A673 (cell line): ENCODE results near the gene NUTM1. TPM values are rescaled to one million over a fixed set of nuclear protein-coding genes. Genes with fewer than 3 reads are reported as not detected.

ENCODE experiments used
- BruUV-seq: library from RNA; stranded (reverse); fragments of 400-500 nt; replicated peaks from 2 replicates; lab custom pipeline; 2021; lab: Mats Ljungman, UMichigan
- CTCF ChIA-PET: fragments of 300-600 bp; sonication (Branson Sonifier 250); formaldehyde crosslinking; loops from one replicate; lab custom pipeline; 2022; ENCODE audit warnings: antibody characterized with exemption; lab: Charles Lee
- POLR2A ChIA-PET: fragments of 300-600 bp; sonication (Branson Sonifier 250); formaldehyde crosslinking; loops from one replicate; lab custom pipeline; 2022; ENCODE audit warnings: antibody characterized with exemption; ENCODE audit not compliant: low non-redundant PET; lab: Charles Lee
- DNase-seq: peaks from one replicate; pipeline ENCODE4 v3.0.0-alpha.2; 2015; ENCODE audit warnings: low spot score
- H3K27ac ChIP-seq: fragments of 200-600 bp; sonication (generic); 2 replicates; pipeline ENCODE4 v1.5.1; 2016; ENCODE audit warnings: mixed run types, low read depth, mild to moderate bottlenecking, mixed read lengths, antibody characterized with exemption, low read length; ENCODE audit not compliant: poor library complexity, severe bottlenecking
- H3K27me3 ChIP-seq: fragments of 200-600 bp; sonication (generic); replicated peaks from 2 replicates; pipeline ENCODE4 v1.6.1; 2017; ENCODE audit warnings: mixed run types, low read depth, mild to moderate bottlenecking, mixed read lengths, antibody characterized with exemption, low read length; ENCODE audit not compliant: insufficient read depth, poor library complexity
- H3K36me3 ChIP-seq: fragments of 200-600 bp; sonication (generic); 2 replicates; pipeline ENCODE4 v1.6.1; 2016; ENCODE audit warnings: mixed run types, mild to moderate bottlenecking, mixed read lengths, antibody characterized with exemption, low read length; ENCODE audit not compliant: insufficient read depth, poor library complexity, severe bottlenecking
- H3K4me1 ChIP-seq: fragments of 200-600 bp; sonication (generic); 2 replicates; pipeline ENCODE4 v1.6.1; 2017; ENCODE audit warnings: mixed run types, mild to moderate bottlenecking, mixed read lengths, antibody characterized with exemption, low read length; ENCODE audit not compliant: insufficient read depth, poor library complexity, severe bottlenecking
- H3K4me3 ChIP-seq: fragments of 200-600 bp; sonication (generic); 2 replicates; pipeline ENCODE4 v1.5.1; 2016; ENCODE audit warnings: low read depth, mixed run types, mild to moderate bottlenecking, mixed read lengths, low read length; ENCODE audit not compliant: poor library complexity, severe bottlenecking
- H3K9me3 ChIP-seq: fragments of 200-600 bp; sonication (generic); 2 replicates; pipeline ENCODE4 v1.6.1; 2016; ENCODE audit warnings: mixed run types, low read depth, mild to moderate bottlenecking, mixed read lengths, antibody characterized with exemption, low read length; ENCODE audit not compliant: poor library complexity, severe bottlenecking
- CTCF ChIP-seq: fragments of 300-800, 200-600 bp; sonication (generic); conservative IDR thresholded peaks from 2 replicates; pipeline ENCODE4 v1.5.1; 2017; ENCODE audit warnings: low read depth, mild to moderate bottlenecking, antibody characterized with exemption, low read length, moderate library complexity, mixed read lengths
- EZH2 ChIP-seq: fragments of 200-600 bp; sonication (generic); IDR thresholded peaks from 2 replicates; pipeline ENCODE4 v1.6.1; 2017; ENCODE audit warnings: borderline replicate concordance, low read depth, mild to moderate bottlenecking, mixed read lengths, antibody characterized with exemption, low read length; ENCODE audit not compliant: poor library complexity, severe bottlenecking
- intact Hi-C: fragments of 100-400 bp; cut with micrococcal nuclease; formaldehyde crosslinking; loops from one replicate; pipeline ENCODE4 v1.10.0; 2022; ENCODE audit not compliant: unreplicated experiment
- total RNA-seq: library from RNA; stranded (reverse); gene quantifications from 2 replicates; pipeline ENCODE4 v1.2.3, GENCODE V29; 2021

NUTM1 gene
- total RNA-seq, 1 experiment from 2014 or later: not detected

- Histone ChIP-seq H3K4me3 (no peak overlapping the region), H3K9me3 (no peaks in the 10 kb centered on the region), H3K36me3 (no peaks in the 10 kb centered on the region), H3K27ac (no peak overlapping the region), H3K4me1 (peaks cover 13% of the 10 kb centered on the region), H3K27me3 (no peaks in the 10 kb centered on the region)
- POLR2A ChIA-PET: no interaction called here
- DNase-seq: no peak
- intact Hi-C loops: no loop called here
- CTCF ChIA-PET: no interaction called here
- BruUV-seq: no TSS peak
- TF ChIP-seq CTCF: no peak
- no peak for TF ChIP-seq EZH2
These were observed 42.1 kb upstream of the NUTM1 start for GRCh38 chr15:34301058-34301457.

- H3K27ac ChIP-seq: no peak overlapping the region
- no peak for DNase-seq
- no peaks in the 10 kb centered on the region for H3K36me3 ChIP-seq
- CTCF ChIA-PET: no interaction called here
- H3K4me1 ChIP-seq: no peaks in the 10 kb centered on the region
- no peaks in the 10 kb centered on the region for H3K27me3 ChIP-seq
- H3K9me3 ChIP-seq: no peaks in the 10 kb centered on the region
- POLR2A ChIA-PET: no interaction called here
- H3K4me3 ChIP-seq: no peak overlapping the region
- TF ChIP-seq EZH2 (no peak), CTCF (no peak)
- intact Hi-C loops: no loop called here
- BruUV-seq: no TSS peak
These were observed 38.5 kb upstream of the NUTM1 start for GRCh38 chr15:34304613-34305012.

- H3K4me1 ChIP-seq: no peaks in the 10 kb centered on the region
- intact Hi-C loops: no loop called here
- no peaks in the 10 kb centered on the region for H3K27me3 ChIP-seq
- no peaks in the 10 kb centered on the region for H3K36me3 ChIP-seq
- BruUV-seq: no TSS peak
- no peak overlapping the region for H3K27ac ChIP-seq
- H3K9me3 ChIP-seq: no peaks in the 10 kb centered on the region
- DNase-seq: no peak
- ChIA-PET CTCF (no interaction called here), POLR2A (no interaction called here)
- no peak overlapping the region for H3K4me3 ChIP-seq
- TF ChIP-seq EZH2: no peak
- TF ChIP-seq CTCF: no peak
These were observed 31.6 kb upstream of the NUTM1 start for GRCh38 chr15:34311563-34311962.
